ENCODE data around the gene KYNU. TPM values are rescaled to one million over a fixed set of nuclear protein-coding genes. Genes with fewer than 3 reads are reported as not detected.

KYNU gene
- total RNA-seq, 1 experiment from 2014 or later, result 55.7 TPM

GRCh38 chr2:142883526-142883925, 6.1 kb downstream of the KYNU start:
- Histone ChIP-seq H2AFZ (no peak overlapping the region), H3K27ac (no peak overlapping the region), H3K9me2 (ENCODE audit: insufficient read depth) (no peaks in the 10 kb centered on the region), H3K36me3 (ENCODE audit: low read depth) (peaks cover under 1% of the 10 kb centered on the region; the same call in 1 of the 2 replicates), H3K4me2 (no peak overlapping the region), H3K9me3 (ENCODE audit: insufficient read depth, low read depth) (peaks cover 11% of the 10 kb centered on the region), H3K79me2 (ENCODE audit: low read depth) (no peaks in the 10 kb centered on the region), H3K4me1 (replicated peaks; ENCODE audit: insufficient read depth) (0 out of 2 replicates have a peak, but pooled peaks cover 3% of the 10 kb centered on the region), H3K27me3 (ENCODE audit: insufficient read depth, low read depth) (no peaks in the 10 kb centered on the region), H4K20me1 (ENCODE audit: insufficient read depth) (no peaks in the 10 kb centered on the region), H3K4me3 (no peak overlapping the region), H3F3A (ENCODE audit: insufficient read depth, low read depth) (no peaks in the 10 kb centered on the region)
- CTCF ChIA-PET, result no interaction called here
- intact Hi-C loops (cut with micrococcal nuclease; ENCODE audit: unreplicated experiment), result no loop called here
- no TSS peak for BruUV-seq (replicated peaks)
- DNase-seq, result no peak
- POLR2A ChIA-PET (ENCODE audit: unreplicated experiment), result no interaction called here
- TF ChIP-seq EZH2 (IDR thresholded peaks at IDR 0.05; ENCODE audit: low read depth), result no peak
- no peak for TF ChIP-seq CTCF (conservative IDR thresholded peaks at IDR 0.05)

GRCh38 chr2:142885543-142885942, 8.1 kb downstream of the KYNU start:
- no peaks in the 10 kb centered on the region for H3K9me2 ChIP-seq (ENCODE audit: insufficient read depth)
- CTCF ChIA-PET, result no interaction called here
- no peaks in the 10 kb centered on the region for H3K36me3 ChIP-seq (ENCODE audit: low read depth)
- H3K4me2 ChIP-seq, result no peak overlapping the region
- no peaks in the 10 kb centered on the region for H3F3A ChIP-seq (ENCODE audit: insufficient read depth, low read depth)
- DNase-seq, result no peak
- intact Hi-C loops (cut with micrococcal nuclease; ENCODE audit: unreplicated experiment), result no loop called here
- H3K27ac ChIP-seq, result no peak overlapping the region
- H2AFZ ChIP-seq, result no peak overlapping the region
- no peak overlapping the region for H3K4me3 ChIP-seq
- POLR2A ChIA-PET (ENCODE audit: unreplicated experiment), result no interaction called here
- H3K79me2 ChIP-seq (ENCODE audit: low read depth), result no peaks in the 10 kb centered on the region
- no peaks in the 10 kb centered on the region for H4K20me1 ChIP-seq (ENCODE audit: insufficient read depth)
- H3K4me1 ChIP-seq (replicated peaks; ENCODE audit: insufficient read depth), result 0 out of 2 replicates have a peak, but pooled peaks cover 2% of the 10 kb centered on the region
- TF ChIP-seq CTCF (conservative IDR thresholded peaks at IDR 0.05), result no peak
- no peak for TF ChIP-seq EZH2 (IDR thresholded peaks at IDR 0.05; ENCODE audit: low read depth)
- H3K27me3 ChIP-seq (ENCODE audit: insufficient read depth, low read depth), result no peaks in the 10 kb centered on the region
- H3K9me3 ChIP-seq (ENCODE audit: insufficient read depth, low read depth), result peaks cover 11% of the 10 kb centered on the region; the same call in 1 of the 2 replicates
- BruUV-seq (replicated peaks), result no TSS peak

- CTCF ChIA-PET, result no interaction called here
- no peak overlapping the region for H3K27ac ChIP-seq
- POLR2A ChIA-PET (ENCODE audit: unreplicated experiment), result no interaction called here
- no peaks in the 10 kb centered on the region for H3K9me3 ChIP-seq (ENCODE audit: insufficient read depth, low read depth)
- H3K79me2 ChIP-seq (ENCODE audit: low read depth), result no peaks in the 10 kb centered on the region
- no peak overlapping the region for H3K4me2 ChIP-seq
- H3K9me2 ChIP-seq (ENCODE audit: insufficient read depth), result no peaks in the 10 kb centered on the region
- H3F3A ChIP-seq (ENCODE audit: insufficient read depth, low read depth), result no peaks in the 10 kb centered on the region
- H2AFZ ChIP-seq, result no peak overlapping the region
- no peaks in the 10 kb centered on the region for H3K4me1 ChIP-seq (replicated peaks; ENCODE audit: insufficient read depth)
- H3K27me3 ChIP-seq (ENCODE audit: insufficient read depth, low read depth), result no peaks in the 10 kb centered on the region
- H3K4me3 ChIP-seq, result no peak overlapping the region
- no peaks in the 10 kb centered on the region for H3K36me3 ChIP-seq (ENCODE audit: low read depth)
- no peak for DNase-seq
- BruUV-seq (replicated peaks), result no TSS peak
- TF ChIP-seq EZH2 (IDR thresholded peaks at IDR 0.05; ENCODE audit: low read depth), result no peak
- TF ChIP-seq CTCF (conservative IDR thresholded peaks at IDR 0.05), result no peak
- no peaks in the 10 kb centered on the region for H4K20me1 ChIP-seq (ENCODE audit: insufficient read depth)
- intact Hi-C loops (cut with micrococcal nuclease; ENCODE audit: unreplicated experiment), result no loop called here
Measured at GRCh38 chr2:142892715-142893114, 15.3 kb downstream of the KYNU start.

Data from PC-9 (cell line).